Psoas muscle (tissue), 8 donors: ENCODE results near the gene CELF4. TPM values are rescaled to one million over a fixed set of nuclear protein-coding genes. Genes with fewer than 3 reads are reported as not detected.

Experiments used
- ATAC-seq, 4 donors: fragments of 200-7000 bp; cut with Tn5 transposase; one replicate each; pipeline ENCODE4 v1.9.1; 2020; ENCODE audit warnings: moderate library complexity in 3 of 4, mild to moderate bottlenecking in 2 of 4
- DNase-seq, 2 donors: peaks; one replicate each; pipeline ENCODE4 v3.0.0-alpha.2; 2020
- H3K27ac ChIP-seq: fragments of 200-600 bp; one replicate; pipeline ENCODE4 v1.8.0; 2022
- H3K27me3 ChIP-seq, 3 donors: fragments of 200-600 bp in 1 of 3; one replicate each; pipeline versions ENCODE4 v1.6.1 to v1.8.0; 2013 to 2022; ENCODE audit warnings: low read length in 2 of 3, mild to moderate bottlenecking in 2 of 3, moderate library complexity in 1 of 3; ENCODE audit not compliant: insufficient read depth in 3 of 3
- H3K36me3 ChIP-seq, 2 donors: fragments of 200-600 bp in 1 of 2; one replicate each; pipeline versions ENCODE4 v1.6.1 to v1.8.0; 2013 to 2022; ENCODE audit warnings: low read depth in 1 of 2, mild to moderate bottlenecking in 1 of 2, moderate library complexity in 1 of 2; ENCODE audit not compliant: insufficient read depth in 1 of 2
- H3K4me1 ChIP-seq: fragments of 200-600 bp; one replicate; pipeline ENCODE4 v1.8.0; 2022
- H3K4me3 ChIP-seq: fragments of 200-600 bp; one replicate; pipeline ENCODE4 v1.8.0; 2022; ENCODE audit warnings: mild to moderate bottlenecking
- H3K9me3 ChIP-seq: fragments of 200-600 bp; one replicate; pipeline ENCODE4 v1.8.0; 2022
- WGBS, 3 donors: extraction: QIAGEN DNeasy Blood & Tissue Kit; methylation state at CpG; one replicate each; pipeline versions ENCODE4 v1.1.6 to v1.1.7; 2013; 5-methylcytosine and 5-hydroxymethylcytosine counted together
- intact Hi-C, 2 donors: fragments of 100-400 bp; cut with DNase I; formaldehyde crosslinking; loops; one replicate each; pipeline versions ENCODE4 v1.11.0 to v1.14.2; 2022
- polyA plus RNA-seq, 3 donors: library from polyadenylated mRNA; stranded (reverse); fragments of 200-250 nt; gene quantifications; one replicate each; pipeline ENCODE4 v1.2.3, GENCODE V29; 2013
- total RNA-seq, 4 donors: library from RNA; stranded (reverse); fragmentation: NEBNext Ultra II Directional in 2 of 4; extraction: Animal tissue kit (Norgen Biotek cat#: 25700) in 2 of 4; gene quantifications; one replicate each; pipeline versions ENCODE4 v1.2.1 to v1.2.4, GENCODE V29; 2021 to 2023
- TF ChIP-seq, protein P1 (sequence below): fragments of 200-600 bp; IDR thresholded peaks from one replicate; pipeline ENCODE4 v1.8.0; 2022; ENCODE audit warnings: antibody characterized with exemption
- donor health status: healthy with polysubstance abuse.
- donor health status: DM: no; HTN: no; CAD: no; lungs with moderate emphysema.
- donor health status: Bipolar disorder and iron deficiency.
- donor health status: healthy.
- donor health status: DM: yes; HTN: yes; CAD: no.
- donor health status: DM: no; HTN: no; CAD: no.
- donor health status: DM: no; HTN: no; CAD: no.
- donor health status: DM: yes; HTN: yes; CAD: no.

CELF4 gene
- total and polyA plus RNA-seq, 7 donors: 0.17 to 0.28 (median 0.17) TPM; not detected in 3

DNA sequence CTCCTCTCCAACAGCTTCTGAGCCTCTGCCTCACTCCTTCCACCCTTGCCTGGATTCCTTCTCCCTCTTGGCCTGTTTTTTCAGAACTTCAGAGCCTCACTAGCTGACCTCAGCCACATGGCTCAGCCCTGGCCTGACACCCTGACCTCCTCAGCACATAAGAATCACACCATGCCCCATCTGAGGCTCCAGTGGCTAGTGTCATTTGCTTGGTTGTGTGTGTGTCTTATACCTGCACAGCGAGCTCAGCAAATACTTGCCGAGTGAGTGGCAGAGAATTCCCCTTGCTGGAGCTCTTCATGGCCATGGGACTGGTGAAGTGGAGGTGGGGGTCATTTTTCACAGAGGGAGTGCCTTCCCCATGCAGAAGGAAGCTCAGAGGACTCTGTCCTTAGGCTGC lies 70.2 kb downstream of the CELF4 start:
- intact Hi-C loops: no loop called here

DNA sequence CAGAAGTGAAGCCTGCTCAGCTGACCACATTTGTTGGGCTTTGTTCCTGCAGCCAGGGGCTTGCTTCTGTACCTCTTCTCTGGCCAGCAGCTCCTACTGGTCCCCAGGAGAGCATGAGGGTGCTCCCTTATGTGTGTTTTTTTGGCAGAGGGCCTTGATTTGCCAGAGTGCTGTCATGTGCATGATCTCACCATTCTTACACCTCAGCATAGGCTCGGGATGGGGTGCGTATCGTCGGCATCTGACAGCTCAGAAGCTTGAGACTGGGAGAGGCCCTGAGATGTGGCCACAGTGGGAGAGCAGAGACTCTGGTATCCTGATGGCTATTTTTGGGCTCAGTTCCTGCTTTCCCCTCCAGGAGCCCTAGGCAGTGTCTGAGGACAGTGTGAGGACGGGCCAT lies 71.2 kb downstream of the CELF4 start:
- WGBS, 3 donors: 70 to 88% (median 85%) methylated on average over 5 of the region's 5 CpGs
- ATAC-seq (no peak), DNase-seq (no peak)
- Histone ChIP-seq H3K4me1 (no peaks in the 10 kb centered on the region), H3K27me3 (peaks cover 0 to 24% (median 7%) of the 10 kb centered on the region in 3 donors), H3K36me3 (no peaks in the 10 kb centered on the region), H3K4me3 (no peak overlapping the region), H3K27ac (no peak overlapping the region), H3K9me3 (no peaks in the 10 kb centered on the region)
- TF ChIP-seq, protein P1, sequence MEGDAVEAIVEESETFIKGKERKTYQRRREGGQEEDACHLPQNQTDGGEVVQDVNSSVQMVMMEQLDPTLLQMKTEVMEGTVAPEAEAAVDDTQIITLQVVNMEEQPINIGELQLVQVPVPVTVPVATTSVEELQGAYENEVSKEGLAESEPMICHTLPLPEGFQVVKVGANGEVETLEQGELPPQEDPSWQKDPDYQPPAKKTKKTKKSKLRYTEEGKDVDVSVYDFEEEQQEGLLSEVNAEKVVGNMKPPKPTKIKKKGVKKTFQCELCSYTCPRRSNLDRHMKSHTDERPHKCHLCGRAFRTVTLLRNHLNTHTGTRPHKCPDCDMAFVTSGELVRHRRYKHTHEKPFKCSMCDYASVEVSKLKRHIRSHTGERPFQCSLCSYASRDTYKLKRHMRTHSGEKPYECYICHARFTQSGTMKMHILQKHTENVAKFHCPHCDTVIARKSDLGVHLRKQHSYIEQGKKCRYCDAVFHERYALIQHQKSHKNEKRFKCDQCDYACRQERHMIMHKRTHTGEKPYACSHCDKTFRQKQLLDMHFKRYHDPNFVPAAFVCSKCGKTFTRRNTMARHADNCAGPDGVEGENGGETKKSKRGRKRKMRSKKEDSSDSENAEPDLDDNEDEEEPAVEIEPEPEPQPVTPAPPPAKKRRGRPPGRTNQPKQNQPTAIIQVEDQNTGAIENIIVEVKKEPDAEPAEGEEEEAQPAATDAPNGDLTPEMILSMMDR: no peak
- intact Hi-C loops: no loop called here

More for the DNA sequence above, 70.2 kb downstream of the CELF4 start:
- no peaks in the 10 kb centered on the region for H3K36me3 ChIP-seq
- DNase-seq: no peak
- H3K4me3 ChIP-seq: no peak overlapping the region
- no peak overlapping the region for H3K27ac ChIP-seq
- no peaks in the 10 kb centered on the region for H3K9me3 ChIP-seq
- 60 to 88% (median 83%) methylated on average over 2 of the region's 2 CpGs for WGBS, 3 donors
- no peaks in the 10 kb centered on the region for H3K4me1 ChIP-seq
- ATAC-seq: no peak
- peaks cover 0 to 15% (median 4%) of the 10 kb centered on the region in 3 donors for H3K27me3 ChIP-seq
- TF ChIP-seq, protein P1: no peak

DNA sequence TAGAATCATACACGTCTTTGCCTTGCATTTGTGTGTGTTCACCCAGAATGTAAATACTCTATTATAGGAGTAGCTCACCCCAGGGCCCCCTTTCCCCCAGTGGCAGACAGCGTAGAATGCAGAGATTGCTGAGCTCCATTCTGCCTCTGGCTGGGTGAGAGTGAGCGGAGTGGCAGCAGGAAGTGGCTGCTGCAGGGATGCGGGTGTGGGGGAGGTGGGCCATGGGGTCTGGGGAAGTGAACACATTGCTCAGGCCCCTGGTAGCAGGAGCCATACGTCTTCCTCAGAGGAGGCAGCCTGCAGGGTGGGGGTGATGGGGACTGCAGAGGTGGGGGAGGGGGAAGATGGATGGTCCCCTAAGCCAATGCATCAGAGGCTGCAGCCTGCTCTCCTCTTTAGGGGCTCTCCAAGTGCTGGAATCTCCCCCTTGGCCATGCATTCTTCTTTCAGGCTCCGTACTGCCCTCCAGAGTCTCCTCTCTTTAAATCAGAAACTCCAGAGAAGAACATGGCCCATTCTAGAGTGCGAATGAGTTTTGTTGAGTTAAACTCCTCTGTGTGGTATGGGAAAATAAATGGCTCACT lies 72.2 kb downstream of the CELF4 start:
- H3K36me3 ChIP-seq: no peaks in the 10 kb centered on the region
- no peak overlapping the region for H3K27ac ChIP-seq
- DNase-seq: no peak
- ATAC-seq: no peak
- H3K27me3 ChIP-seq: peaks cover 0 to 34% (median 10%) of the 10 kb centered on the region in 3 donors
- intact Hi-C loops: no loop called here
- H3K4me3 ChIP-seq: no peak overlapping the region
- 59 to 64% (median 61%) methylated on average over 7 of the region's 7 CpGs for WGBS, 3 donors
- H3K4me1 ChIP-seq: no peaks in the 10 kb centered on the region
- TF ChIP-seq, protein P1: no peak
- no peaks in the 10 kb centered on the region for H3K9me3 ChIP-seq

DNA sequence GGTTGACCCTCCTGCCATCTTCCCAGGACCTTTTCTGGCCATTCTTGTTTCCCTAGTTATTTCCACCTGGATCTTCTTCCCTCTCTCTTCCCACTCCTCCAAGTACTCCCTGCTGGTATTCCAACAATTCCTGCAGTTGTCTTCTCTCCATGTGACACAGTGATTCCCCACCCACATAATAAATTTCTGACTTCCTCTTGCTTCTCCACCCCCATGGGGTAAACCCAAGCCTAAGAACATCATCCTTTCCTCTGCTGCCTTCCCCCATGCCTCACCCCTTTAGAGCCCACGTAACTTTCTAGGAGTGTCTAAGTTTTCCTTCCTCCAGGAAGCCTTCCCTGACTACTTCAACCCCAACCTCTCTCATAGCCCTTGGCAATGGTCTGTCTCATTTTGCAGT lies 72.6 kb downstream of the CELF4 start:
- ATAC-seq: no peak
- H3K36me3 ChIP-seq: no peaks in the 10 kb centered on the region
- H3K4me3 ChIP-seq: no peak overlapping the region
- TF ChIP-seq, protein P1: no peak
- 47 to 64% (median 57%) methylated on average over 1 of the region's 1 CpG for WGBS, 3 donors
- H3K9me3 ChIP-seq: no peaks in the 10 kb centered on the region
- H3K27me3 ChIP-seq: peaks cover 0 to 39% (median 14%) of the 10 kb centered on the region in 3 donors
- no peak overlapping the region for H3K27ac ChIP-seq
- H3K4me1 ChIP-seq: no peaks in the 10 kb centered on the region
- intact Hi-C loops: no loop called here
- no peak for DNase-seq

DNA sequence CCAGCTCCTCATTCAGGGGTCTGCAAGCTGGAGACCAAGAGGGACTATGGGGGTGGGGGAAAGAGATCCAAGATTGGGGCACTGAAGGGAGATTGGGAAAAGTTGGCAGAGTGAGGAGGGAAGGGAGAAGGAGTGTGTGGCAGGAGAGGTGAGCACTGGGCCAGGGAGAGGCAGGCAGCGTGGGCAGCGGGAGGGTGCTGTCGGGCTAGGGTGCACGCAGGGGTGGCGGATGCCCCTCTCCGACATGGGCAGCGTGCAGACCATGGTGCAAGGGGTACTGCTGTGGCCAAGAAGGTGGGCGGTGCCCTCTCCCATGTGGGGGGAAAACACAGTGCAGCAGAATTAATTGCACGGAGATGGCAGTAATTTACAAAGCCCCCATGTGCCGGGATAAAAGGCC lies 74.1 kb downstream of the CELF4 start:
- ATAC-seq (no peak), DNase-seq (no peak)
- H3K9me3 ChIP-seq: no peaks in the 10 kb centered on the region
- no peak overlapping the region for H3K4me3 ChIP-seq
- TF ChIP-seq, protein P1: no peak
- intact Hi-C loops: no loop called here
- H3K36me3 ChIP-seq: no peaks in the 10 kb centered on the region
- no peaks in the 10 kb centered on the region for H3K4me1 ChIP-seq
- H3K27ac ChIP-seq: no peak overlapping the region
- WGBS, 3 donors: 66 to 69% (median 68%) methylated on average over 10 of the region's 10 CpGs
- H3K27me3 ChIP-seq: peaks cover 0 to 52% (median 19%) of the 10 kb centered on the region in 3 donors
